Measurements from ENCODE around the gene RBP5.

Gene RBP5, protein sequence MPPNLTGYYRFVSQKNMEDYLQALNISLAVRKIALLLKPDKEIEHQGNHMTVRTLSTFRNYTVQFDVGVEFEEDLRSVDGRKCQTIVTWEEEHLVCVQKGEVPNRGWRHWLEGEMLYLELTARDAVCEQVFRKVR

DNA sequence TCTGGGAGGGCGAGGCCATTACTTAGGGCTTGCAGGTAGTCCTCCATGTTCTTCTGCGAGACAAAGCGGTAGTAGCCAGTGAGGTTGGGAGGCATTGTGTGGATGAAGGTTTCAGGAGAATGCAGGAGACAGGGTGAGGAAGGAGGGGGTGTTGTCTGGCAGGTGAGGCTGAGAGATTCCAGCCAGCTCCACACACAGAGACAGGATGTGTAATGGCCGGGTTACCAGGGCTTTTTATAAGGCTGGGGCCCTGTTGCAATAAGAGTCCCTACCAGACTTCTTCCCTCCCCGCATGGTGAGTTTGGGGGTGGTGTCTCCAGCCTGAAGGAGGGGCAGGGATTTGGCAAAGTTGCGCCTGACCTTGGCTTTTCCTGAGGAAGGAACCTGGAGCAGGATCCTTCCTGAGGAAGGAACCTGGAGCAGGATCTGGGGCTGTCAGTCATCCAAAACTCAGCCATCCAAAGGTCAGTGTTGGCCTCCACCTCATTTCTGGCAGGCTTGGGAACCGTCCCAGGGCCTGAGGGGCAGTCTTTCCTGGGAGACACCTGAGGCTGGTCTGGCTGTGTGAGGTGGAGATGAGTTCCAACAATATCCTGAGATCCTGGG, at the start of gene RBP5:
RBP5 (minus strand) TSS at position 209 of the 606 bp plus-strand sequence; CDS start at position 95, 114 bp downstream.
- no peak for DNase-seq

DNA sequence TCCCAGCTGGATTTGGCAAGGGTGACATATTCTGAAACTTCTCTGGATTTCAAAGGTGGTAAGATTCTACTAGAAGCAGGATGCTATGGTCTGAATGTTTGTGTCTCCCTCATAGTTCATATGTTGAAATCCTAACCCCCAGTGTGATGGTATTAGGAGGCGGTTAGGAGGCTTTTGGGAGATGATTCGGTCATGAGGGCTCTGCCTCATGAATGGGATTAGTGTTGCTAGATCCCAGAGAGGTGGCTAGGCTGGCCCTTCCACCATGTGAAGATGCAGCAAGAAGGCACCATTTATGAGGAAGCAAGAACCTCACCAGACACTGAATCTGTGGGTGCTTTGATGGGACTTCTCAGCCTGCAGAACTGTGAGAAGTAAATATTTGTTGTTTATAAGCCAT, 49.8 kb upstream of the RBP5 start:
- no peak for DNase-seq

DNA sequence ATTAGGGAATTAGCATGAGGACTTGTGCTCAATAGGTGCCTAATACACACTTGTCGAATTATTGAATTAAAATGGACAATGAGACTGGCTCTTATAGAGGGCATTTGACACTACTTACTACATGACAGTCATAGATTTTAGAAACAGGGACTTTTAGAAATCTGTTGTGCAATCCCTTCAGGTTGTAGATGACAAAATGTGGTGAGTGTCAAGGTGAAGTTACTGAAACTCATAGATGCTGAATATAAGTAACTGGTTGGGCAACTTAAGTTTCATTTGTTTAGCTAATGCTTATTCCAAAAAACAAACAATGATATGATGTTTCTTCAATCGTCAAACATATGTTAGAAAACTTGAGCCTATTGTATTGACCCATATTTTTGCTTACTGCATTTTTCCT, 47.9 kb upstream of the RBP5 start:
- no peak for DNase-seq

DNA sequence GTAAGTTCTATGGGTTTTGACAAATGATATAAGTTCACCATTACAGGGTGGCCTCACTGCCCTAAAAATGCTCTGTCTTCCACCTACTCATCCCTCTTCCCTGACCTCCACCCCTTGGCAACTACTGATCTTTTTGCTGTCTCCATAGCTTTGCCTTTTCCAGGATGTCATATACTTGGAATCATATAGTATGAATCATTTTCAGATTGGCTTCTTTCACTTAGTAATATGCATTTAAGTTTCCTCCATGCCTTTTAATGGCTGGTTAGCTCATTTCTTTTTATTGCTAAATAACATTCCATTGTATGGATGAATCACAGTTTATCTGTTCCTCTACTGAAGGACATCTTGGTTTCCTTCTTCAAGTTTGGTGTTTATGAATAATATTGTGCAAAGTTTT, 46.8 kb upstream of the RBP5 start:
- DNase-seq = no peak

DNA sequence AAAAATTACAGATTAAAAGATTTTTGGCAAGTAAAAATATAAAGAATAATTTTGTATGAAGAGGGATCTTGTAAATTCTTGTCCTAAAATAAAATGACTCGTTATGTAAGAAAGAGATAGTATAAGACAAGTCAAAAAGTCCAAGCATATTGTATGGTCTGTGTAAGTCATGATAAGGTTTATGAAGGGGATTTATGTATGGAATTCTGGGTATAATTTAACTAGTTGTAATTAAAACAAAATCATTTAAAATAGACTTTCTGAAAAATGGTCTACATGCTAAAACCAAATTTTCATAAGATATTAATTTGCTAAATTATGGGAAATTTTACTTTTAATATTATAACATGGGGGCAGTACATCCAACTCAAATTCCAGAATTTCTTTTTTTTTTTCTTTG, 43.2 kb upstream of the RBP5 start:
- no peak for DNase-seq

DNA sequence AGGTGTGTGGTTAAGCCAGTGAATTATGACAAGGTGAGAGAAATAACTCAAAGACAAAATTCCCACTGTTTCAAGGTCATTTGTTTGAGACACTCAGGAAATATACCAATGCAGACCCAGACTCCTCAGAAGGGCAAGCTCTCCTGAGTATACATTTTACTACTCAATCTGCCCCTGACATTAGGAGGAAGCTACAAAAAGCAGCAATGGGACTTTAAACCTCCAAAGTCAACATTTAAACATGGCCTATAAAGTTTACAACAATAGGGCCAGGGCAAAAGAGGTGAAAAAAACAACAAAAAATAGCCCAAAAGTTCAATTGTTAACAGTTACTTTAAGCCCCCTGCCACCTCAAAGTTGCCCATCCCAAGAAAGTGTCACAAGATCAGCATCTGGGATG, 41.3 kb upstream of the RBP5 start:
- DNase-seq = no peak

DNA sequence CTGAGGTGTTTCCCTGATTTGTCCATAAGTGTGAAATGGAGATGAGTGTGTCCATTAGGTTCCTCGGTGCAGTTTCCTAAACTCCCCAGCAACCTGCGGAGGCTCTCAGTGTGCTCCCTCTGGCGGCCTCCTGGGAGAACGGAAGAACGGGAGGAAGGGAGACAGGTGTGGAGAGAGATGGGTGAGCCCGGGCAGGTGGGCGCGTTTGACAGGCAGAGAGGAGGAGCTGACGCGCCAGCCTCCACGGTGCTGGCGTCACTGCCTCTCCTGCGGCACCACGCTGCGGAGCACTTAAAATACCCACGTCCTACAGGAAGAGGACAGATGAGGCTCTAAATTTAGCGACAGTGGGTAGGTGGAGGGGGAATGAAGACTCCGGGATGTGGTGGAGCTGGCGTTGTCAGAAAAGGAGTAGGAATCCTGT, 34.0 kb upstream of the RBP5 start:
- DNase-seq = peak; percentile 93

DNA sequence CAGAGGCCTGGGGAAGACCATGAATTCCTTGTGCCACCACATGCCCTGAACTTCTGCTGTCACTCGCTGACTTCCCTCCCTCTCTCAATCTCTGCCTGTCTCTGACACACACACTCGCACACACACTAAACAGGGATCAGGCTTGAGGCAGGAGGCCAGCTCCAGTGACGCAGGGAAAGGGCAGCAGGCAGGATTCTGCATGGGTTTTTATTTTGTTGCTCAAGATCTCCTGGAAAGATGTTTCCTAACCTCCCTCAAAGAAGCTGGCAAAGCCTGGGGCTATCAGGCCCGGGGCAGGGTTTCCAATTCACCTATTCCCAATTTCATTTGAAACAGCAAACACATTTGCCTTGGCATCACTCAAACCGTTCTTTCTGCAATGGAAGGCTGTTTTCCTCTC, 33.1 kb upstream of the RBP5 start:
- DNase-seq = no peak

DNA sequence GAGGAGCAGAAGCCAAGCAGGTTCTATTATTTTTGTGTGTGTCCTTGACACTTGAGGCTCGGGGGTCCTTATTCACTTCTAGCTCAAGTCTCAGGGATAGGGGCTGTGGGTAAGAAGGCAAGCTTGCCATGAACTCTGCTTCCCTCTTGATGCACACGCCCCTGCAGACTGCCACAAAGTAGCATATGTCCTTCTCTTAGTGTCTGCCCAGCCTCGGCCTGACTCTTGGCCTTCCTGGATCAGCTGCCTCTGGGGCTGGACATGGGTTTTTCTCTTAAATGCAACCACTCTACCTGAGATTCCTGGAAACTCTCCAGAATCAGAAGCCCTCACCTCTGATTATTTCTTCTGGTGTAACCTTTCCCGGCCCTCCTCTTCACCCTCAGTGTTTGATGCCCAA, 32.6 kb upstream of the RBP5 start:
- DNase-seq = no peak

DNA sequence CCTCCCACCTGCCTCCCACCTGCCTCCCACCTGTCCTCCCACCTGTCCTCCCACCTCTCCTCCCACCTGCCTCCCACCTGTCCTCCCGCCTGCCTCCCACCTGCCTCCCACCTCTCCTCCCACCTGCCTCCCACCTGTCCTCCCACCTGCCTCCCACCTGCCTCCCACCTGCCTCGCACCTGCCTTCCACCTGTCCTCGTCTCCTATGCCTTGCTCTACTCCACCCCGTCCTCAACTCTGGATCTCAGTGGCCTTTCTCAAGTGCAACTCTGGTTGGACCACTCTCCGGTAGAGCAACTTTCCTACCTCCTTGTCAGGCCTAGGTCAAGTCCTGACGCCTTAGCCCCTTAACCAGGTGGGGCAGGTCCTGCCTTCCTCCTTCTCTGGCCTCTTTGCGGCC, 31.5 kb upstream of the RBP5 start:
- peak; percentile 3 for DNase-seq

DNA sequence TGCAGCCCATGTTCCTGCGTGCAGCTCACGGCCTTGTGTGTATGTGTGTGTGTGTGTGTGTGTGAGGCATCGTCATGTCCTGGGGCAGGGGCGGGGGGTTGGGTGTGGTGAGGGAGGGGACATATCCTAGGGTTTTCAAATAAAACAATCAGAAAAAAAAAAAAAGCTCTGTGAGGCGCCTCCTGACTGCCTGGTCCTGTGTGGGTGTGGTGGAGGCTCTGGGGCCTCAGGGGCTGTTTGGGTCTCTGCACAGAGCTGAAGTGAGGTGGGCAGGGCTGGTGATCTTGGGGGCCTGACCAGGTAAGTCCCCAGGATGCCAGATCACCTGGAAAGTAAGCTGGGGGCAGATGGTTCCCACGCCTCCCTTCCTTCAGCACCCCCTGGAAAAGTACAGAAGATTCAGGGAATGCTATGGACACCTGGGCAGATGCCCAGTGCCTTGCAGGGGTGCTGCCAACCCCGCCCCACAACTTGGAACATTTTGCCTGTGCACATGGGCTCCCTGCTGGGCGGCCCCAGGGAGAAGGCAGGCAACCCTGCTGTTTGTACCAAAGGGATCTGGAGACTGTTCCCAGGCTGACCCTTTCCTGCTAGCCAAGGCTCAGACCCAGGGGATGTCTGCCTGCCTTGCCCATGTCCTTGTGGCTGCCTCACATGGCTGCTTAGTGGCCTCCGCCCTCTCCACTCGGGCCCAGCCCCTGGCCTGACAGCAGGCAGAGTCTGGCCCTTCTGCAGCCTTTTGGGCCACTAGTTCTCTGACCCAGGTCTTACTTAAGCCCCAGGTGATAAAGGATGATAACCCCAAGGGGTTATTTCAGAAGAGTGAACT, 30.3 kb upstream of the RBP5 start:
- DNase-seq = no peak

DNA sequence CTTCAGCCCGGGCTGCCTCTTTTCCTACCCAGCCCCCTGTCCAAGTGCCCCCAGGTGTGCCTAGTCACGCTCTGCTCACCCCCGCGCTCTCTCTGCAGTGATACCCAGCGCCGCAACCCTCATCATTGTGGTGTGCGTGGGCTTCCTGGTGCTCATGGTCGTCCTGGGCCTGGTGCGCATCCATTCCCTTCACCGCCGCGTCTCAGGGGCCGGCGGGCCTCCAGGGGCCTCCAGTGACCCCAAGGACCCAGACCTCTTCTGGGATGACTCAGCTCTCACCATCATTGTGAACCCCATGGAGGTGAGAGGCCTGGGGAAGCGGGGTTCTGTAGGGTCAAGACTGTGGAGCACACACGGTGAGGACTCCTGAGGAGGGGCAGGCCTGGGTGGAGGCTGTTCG, 28.7 kb upstream of the RBP5 start:
- no peak for DNase-seq

DNA sequence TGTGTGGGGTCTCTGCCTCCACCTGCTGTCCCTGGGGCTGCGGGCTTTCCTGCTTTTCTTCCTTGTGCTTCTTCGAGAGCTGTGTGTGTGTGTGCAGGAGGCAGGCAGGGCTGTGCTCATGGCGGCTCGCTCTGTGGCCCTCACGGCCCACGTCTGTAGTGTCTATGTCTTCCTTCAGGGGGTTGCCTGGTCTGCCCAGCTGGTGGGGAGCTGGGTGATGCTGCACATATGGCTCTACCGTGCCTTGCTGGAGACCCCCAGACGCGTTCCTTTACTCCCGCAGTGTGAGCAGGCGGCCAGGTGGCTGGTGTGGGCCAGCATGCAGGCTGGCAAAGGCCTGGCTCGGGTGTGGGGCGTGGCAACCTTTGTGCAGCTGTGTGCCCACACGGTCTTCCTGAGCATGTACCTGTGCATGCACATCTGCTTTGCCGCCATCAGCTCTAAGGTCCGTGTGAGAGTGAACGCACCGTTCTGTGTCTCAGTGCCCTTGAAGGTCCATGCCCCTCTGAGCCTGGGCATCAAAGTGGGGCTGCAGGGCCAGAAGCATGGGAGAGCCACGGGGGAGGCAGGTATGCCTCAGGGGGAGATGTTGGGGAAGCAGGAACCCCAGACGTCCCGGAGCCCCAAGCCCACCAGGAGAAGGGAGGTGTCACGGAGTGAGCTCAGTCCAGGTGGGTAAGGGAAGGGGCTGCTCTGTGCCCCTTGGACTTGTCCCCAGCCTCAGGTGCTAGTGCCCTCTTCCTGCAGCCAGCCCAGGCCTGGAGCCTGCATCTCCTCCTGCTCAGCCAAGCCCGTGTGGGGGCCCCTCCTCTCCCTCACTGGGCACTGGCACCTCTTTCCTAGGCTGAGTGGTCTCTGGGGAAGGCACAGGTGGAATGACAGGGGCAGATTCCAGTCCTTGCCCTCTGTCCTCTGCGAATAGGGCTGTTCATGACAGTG, 27.8 kb upstream of the RBP5 start:
- no peak for DNase-seq

DNA sequence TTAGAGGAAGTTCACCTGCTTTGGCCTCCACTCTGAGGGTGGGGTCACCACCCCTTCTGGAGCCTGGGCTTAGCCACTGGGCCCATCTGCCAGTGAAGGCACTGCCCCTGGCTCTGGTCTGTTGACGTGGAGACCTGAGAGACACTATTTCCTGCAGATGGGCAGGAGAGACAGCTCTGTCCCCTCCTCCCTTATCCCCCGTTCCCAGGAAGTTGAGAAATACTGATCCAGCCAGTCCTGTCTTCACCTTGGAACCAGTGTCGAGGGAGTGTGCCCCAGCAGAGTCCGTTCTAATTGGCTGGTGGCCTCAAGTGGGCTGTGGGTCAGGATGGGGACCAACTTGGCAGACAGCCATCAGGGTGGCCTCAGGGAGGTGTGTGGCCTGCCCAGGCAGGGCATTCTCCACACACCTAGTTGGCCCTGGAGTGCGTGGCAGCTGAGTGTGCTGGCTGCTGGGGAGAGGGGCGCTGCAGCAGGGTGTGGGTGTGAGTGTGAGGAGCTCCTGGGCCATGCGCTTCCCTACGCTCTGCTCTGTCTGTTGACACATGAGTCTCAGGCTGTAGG, 26.9 kb upstream of the RBP5 start:
- peak; percentile 77 for DNase-seq

DNA sequence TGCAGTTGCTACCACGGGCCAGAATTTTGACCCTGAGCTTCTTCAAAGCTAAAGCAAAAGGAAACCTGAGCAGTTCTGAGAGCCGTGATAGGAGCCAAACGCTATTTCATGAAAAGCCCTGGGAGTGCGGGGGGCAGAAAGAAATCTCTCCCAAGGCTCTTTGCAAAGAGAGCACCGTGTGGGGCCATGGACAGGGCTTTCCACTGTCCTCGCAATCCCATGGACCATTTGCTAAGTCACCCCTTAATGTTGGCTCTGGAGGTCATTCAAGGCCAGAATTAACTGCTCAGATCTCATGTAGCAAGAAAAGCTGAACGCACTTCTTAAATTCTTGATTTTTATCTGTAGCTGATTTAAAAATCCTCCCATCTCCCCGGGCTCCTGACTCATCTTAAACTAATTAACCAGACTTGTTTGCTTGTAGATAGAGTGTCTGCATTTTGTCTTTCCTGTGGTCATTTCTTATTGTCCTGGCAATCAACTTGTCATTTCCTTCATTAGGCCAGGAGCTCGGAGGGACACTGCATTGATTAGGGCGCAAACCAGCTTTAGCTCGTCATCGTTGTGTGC, 26.3 kb upstream of the RBP5 start:
- DNase-seq = no peak

DNA sequence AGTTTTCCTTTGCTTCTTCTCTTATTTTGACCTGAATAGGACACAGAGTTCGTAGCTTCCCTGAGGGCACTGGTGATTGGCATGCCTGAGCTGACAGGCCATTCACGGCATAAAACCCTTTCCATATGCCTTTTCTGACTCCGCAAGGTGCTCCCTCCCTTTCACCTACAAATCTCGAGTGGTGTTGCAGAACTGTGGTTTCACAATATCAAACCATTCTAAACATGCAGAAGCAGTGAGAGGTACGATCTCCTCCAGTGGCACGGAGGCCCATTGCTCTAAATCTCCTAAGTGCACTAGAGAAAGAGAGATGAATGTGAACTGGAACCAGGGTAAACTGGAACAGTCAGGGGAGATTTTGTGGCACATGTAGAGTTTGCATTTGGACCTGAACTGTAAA, 25.4 kb upstream of the RBP5 start:
- no peak for DNase-seq

DNA sequence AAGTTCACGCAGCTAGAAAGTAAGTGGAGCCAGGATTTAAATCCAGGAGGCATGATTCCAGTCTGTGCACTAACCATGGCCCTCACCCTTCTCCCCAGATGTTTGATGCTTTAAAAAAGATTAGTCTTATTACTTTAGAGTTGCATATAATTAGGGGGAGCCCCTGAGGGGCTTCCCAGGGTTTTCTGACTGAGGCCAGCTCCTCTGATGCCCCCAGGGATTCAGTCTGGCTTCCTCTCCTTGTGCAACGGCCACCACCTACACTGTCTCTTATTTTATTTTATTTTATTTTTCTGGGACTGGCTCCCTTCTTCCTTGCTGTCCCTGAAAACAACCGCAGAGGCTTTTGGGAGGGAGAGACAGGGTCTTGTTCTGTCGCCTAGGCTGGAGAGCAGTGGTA, 24.1 kb upstream of the RBP5 start:
- no peak for DNase-seq

DNA sequence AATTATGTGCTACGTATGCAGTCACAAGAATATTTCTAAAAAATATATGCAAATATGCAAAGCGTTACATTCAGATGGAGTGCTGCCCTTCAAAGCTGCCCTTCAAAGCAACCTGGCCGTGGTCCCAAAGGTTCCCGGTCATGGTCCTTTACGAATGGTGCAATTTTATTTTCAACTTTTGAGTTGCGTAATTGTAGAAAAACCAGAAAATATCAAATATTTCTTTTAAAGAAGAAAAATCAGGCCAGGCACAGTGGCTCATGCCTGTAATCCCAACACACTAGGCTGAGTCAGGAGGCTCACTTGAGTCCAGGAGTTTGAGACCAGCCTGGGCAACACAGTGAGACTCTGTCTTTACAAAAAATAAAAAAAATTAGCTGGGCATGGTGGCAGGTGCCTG, 22.8 kb upstream of the RBP5 start:
- DNase-seq = no peak

DNA sequence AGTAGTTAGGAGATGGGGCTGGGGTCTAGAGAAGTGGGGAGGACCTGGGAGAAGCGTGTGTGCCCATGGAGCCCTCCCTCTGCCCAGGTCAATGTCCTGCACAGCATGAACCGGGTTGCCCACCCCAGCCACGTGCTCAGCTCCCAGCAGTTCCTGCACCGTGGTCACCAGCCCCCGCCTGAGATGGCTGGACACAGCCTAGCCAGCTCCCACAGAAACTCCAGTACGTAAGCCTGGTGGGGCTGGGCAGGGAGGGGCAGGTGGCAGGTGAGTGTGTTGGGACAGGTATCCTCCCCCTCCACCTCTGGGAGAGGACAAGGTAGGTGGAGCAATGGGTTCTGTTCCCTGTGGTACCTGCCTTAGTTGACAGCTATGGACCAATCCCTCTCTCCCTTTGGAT, 22.2 kb upstream of the RBP5 start:
- no peak for DNase-seq

DNA sequence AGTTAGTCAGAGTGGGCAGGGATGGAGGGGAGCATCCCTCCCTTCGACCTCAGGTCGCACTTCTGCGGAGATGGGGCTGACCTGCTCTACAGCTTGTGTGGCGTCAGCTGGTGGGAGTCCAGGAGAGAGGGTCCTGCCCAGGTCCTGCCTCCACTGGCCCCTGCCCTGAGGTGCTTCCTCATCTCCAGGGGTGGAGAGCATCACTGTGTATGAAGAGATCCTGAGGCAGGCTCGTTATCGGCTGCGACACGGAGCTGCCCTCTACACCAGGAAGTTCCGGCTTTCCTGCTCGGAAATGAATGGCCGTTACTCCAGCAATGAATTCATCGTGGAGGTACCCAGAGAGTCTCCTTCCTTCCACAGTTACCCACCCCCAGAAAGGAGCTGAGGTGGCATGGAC, 21.7 kb upstream of the RBP5 start:
- no peak for DNase-seq

DNA sequence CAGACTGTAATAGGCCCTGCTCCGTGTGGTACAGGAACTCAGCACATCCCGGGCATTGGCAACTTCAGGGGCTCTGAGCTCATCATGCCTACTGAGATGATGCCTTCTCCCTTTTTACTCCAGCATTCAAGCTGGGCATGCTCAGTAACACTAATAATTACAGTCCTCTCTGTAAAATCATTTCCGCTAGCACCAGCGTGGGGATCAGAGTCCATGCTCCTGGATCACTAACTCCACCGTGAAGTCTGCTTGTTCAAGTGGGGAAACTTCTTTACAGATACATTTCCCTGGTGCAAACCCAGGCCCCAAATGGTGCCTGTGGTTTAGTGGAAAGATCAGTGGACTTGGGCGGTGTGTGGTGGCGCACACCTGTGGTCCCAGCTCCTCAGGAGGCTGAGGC, 18.2 kb upstream of the RBP5 start:
- no peak for DNase-seq

DNA sequence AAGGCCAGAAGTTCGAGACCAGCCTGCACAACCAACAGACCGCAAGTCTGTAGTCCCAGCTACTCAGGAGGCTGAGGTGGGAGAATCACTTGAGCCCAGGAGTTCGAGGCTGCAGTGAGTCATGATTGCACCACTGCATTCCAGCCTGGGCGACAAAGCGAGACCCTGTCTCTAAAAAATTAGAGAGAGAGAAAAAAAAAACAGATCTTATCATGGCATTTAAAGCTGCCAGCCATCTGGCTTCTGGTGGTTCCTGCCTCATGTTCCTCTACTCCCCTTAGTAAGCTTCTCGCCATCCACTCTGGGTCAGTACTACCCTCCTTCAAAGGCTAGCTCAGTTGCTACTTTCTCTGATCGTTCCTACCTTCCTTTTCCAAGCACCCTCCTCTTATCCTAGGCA, 17.5 kb upstream of the RBP5 start:
- no peak for DNase-seq

DNA sequence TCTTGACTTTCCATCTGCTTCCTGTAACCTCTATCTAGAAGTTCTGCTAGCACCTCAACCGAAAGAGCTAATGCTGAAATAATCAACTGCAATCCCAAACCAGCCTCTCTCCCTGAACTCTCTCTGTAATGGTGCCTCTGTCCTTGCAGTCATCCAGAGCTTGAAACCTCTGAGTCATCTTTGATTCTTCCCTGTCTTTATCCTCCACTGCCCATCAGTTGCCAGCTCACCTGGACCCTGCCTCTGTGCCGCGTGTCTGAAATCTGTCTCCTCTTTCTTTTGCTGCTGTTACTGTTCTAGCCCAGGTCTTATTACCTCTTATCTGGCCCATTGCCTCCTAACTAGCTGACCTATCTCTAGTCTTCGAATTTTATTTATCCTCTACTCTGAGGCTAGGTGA, 17.0 kb upstream of the RBP5 start:
- no peak for DNase-seq
